HEK293 (cell line): ENCODE data around the gene HGF.

Source experiments
- ZNF274 ChIP-seq, 2 experiments: fragments of 200-500 bp in 1 of 2; fragments of 450-650 bp in 1 of 2; sonication (Bioruptor generic) in 1 of 2; formaldehyde crosslinking in 1 of 2; IDR thresholded peaks; 2 replicates each; pipeline versions ENCODE4 v1.5.1 to v1.6.1; 2014 to 2016; ENCODE audit warnings: borderline replicate concordance in 1 of 2, inconsistent platforms in 1 of 2, low read length in 1 of 2, missing biosample characterization in 1 of 2, missing genetic modification characterization in 1 of 2
- ZNF580 ChIP-seq: fragments of 450-650 bp; formaldehyde crosslinking; IDR thresholded peaks from 2 replicates; pipeline ENCODE4 v1.5.1; 2016; ENCODE audit warnings: missing biosample characterization, missing genetic modification characterization
- ZSCAN30 ChIP-seq: fragments of 450-650 bp; IDR thresholded peaks from 2 replicates; pipeline ENCODE4 v1.5.1; 2018; ENCODE audit warnings: missing biosample characterization, mild to moderate bottlenecking, missing genetic modification characterization, moderate library complexity
- TF ChIP-seq, protein P1 (sequence below): fragments of 450-650 bp; formaldehyde crosslinking; IDR thresholded peaks from 2 replicates; pipeline ENCODE4 v1.5.1; 2016; ENCODE audit warnings: missing biosample characterization, missing genetic modification characterization

DNA sequence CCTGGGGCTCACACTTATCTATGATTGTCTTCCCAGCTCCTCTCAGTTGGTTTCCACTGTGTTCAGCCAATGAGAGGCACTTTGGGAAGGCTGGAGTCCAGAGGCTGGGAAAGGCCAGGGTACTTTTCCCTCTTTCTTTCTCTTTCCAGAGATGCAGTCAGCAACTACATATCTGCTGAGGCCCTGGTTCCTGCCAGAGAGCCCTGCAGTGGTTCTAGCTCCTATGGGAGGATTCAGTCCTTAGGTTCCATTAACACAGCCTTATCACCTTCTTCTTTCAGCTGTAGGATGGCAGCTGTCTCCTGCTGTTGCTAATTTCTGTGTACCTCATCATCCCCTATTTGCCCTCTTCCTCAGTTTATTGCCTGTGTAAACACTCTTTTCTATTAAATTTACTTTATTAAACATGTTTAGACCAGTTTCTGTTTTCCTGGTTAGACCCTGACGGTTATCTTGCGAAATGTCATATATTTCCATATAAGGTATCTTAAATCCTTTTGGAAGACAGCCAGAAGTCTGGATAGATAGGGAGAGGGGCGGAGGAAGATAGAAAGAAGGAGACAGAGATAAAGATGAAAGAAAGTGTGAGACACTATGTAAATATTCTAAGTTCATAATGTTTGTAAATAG lies 100.3 kb downstream of the HGF start:
- TF ChIP-seq ZNF580 (no peak), ZNF274 (IDR thresholded peaks at IDR 0.05; ENCODE audit: low read length) (no peak), ZNF274 (tag by site-specific recombination; IDR thresholded peaks at IDR 0.05; ENCODE audit: borderline replicate concordance) (no peak), ZSCAN30 (tag by site-specific recombination) (no peak)
- TF ChIP-seq, protein P1, sequence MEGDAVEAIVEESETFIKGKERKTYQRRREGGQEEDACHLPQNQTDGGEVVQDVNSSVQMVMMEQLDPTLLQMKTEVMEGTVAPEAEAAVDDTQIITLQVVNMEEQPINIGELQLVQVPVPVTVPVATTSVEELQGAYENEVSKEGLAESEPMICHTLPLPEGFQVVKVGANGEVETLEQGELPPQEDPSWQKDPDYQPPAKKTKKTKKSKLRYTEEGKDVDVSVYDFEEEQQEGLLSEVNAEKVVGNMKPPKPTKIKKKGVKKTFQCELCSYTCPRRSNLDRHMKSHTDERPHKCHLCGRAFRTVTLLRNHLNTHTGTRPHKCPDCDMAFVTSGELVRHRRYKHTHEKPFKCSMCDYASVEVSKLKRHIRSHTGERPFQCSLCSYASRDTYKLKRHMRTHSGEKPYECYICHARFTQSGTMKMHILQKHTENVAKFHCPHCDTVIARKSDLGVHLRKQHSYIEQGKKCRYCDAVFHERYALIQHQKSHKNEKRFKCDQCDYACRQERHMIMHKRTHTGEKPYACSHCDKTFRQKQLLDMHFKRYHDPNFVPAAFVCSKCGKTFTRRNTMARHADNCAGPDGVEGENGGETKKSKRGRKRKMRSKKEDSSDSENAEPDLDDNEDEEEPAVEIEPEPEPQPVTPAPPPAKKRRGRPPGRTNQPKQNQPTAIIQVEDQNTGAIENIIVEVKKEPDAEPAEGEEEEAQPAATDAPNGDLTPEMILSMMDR (tag by site-specific recombination) = no peak
